ENCODE data around the gene ESPN.

The ESPN gene

DNA sequence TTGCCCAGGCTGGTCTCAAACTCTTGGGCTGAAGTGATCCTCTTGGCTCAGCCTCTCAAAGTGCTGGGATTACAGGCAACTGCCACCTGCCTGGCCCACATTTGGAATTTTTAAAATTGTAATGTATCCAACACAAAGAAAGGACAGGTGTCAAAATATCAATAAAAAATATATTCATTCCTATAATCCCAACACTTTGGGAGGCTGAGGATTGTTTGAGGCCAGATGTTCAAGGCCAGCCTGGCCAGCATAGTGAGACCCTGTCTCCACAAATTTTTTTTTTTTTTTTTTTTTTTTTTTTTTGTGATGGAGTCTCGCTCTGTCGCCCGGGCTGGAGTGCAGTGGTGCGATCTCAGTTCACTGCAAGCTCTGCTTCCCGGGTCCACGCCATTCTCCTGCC is 14.8 kb upstream of the ESPN start:
- no peaks in the 10 kb centered on the region for H3F3A ChIP-seq (ENCODE audit: low read depth)
- TF ChIP-seq, protein P1, sequence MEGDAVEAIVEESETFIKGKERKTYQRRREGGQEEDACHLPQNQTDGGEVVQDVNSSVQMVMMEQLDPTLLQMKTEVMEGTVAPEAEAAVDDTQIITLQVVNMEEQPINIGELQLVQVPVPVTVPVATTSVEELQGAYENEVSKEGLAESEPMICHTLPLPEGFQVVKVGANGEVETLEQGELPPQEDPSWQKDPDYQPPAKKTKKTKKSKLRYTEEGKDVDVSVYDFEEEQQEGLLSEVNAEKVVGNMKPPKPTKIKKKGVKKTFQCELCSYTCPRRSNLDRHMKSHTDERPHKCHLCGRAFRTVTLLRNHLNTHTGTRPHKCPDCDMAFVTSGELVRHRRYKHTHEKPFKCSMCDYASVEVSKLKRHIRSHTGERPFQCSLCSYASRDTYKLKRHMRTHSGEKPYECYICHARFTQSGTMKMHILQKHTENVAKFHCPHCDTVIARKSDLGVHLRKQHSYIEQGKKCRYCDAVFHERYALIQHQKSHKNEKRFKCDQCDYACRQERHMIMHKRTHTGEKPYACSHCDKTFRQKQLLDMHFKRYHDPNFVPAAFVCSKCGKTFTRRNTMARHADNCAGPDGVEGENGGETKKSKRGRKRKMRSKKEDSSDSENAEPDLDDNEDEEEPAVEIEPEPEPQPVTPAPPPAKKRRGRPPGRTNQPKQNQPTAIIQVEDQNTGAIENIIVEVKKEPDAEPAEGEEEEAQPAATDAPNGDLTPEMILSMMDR (conservative IDR thresholded peaks at IDR 0.05; ENCODE audit: low read length), result no peak
- no peak for TF ChIP-seq EZH2phosphoT487 (IDR thresholded peaks at IDR 0.05; ENCODE audit: borderline replicate concordance)
- no peaks in the 10 kb centered on the region for H3K79me2 ChIP-seq (ENCODE audit: insufficient read depth, low read length)
- H3K27me3 ChIP-seq (ENCODE audit: insufficient read depth, low read length, poor library complexity, severe bottlenecking), result no peaks in the 10 kb centered on the region
- no peak overlapping the region for H3K9ac ChIP-seq (ENCODE audit: low read depth, low read length, poor library complexity, severe bottlenecking)
- no peak overlapping the region for H3K4me3 ChIP-seq (ENCODE audit: low read length, poor library complexity, severe bottlenecking)
- H3K4me1 ChIP-seq (ENCODE audit: insufficient read depth, low read length, poor library complexity, severe bottlenecking), result peaks cover 4% of the 10 kb centered on the region
- no peaks in the 10 kb centered on the region for H3K9me2 ChIP-seq (replicated peaks; ENCODE audit: low read depth, low read length)
- H3K36me3 ChIP-seq (ENCODE audit: insufficient read depth, low read length), result no peaks in the 10 kb centered on the region
- no peaks in the 10 kb centered on the region for H4K20me1 ChIP-seq (ENCODE audit: insufficient read depth, low read length, poor library complexity, severe bottlenecking)
- H2AFZ ChIP-seq (ENCODE audit: low read length), result no peak overlapping the region
- no peaks in the 10 kb centered on the region for H3K9me3 ChIP-seq (ENCODE audit: insufficient read depth, low read depth, low read length)
- H3K4me2 ChIP-seq (ENCODE audit: low read depth, low read length, poor library complexity, severe bottlenecking), result no peak overlapping the region

GRCh38 chr1:6410248-6410893 is 14.2 kb upstream of the ESPN start:
- Histone ChIP-seq H3K4me3 (ENCODE audit: low read length, poor library complexity, severe bottlenecking) (no peak overlapping the region), H2AFZ (ENCODE audit: low read length) (no peak overlapping the region), H3K79me2 (ENCODE audit: insufficient read depth, low read length) (no peaks in the 10 kb centered on the region), H3K4me2 (ENCODE audit: low read depth, low read length, poor library complexity, severe bottlenecking) (no peak overlapping the region), H3F3A (ENCODE audit: low read depth) (no peaks in the 10 kb centered on the region), H4K20me1 (ENCODE audit: insufficient read depth, low read length, poor library complexity, severe bottlenecking) (no peaks in the 10 kb centered on the region), H3K9me3 (ENCODE audit: insufficient read depth, low read depth, low read length) (no peaks in the 10 kb centered on the region), H3K27me3 (ENCODE audit: insufficient read depth, low read length, poor library complexity, severe bottlenecking) (no peaks in the 10 kb centered on the region), H3K9ac (ENCODE audit: low read depth, low read length, poor library complexity, severe bottlenecking) (no peak overlapping the region), H3K4me1 (ENCODE audit: insufficient read depth, low read length, poor library complexity, severe bottlenecking) (peaks cover 4% of the 10 kb centered on the region), H3K9me2 (replicated peaks; ENCODE audit: low read depth, low read length) (no peaks in the 10 kb centered on the region), H3K36me3 (ENCODE audit: insufficient read depth, low read length) (no peaks in the 10 kb centered on the region)
- no peak for TF ChIP-seq EZH2phosphoT487 (IDR thresholded peaks at IDR 0.05; ENCODE audit: borderline replicate concordance)

DNA sequence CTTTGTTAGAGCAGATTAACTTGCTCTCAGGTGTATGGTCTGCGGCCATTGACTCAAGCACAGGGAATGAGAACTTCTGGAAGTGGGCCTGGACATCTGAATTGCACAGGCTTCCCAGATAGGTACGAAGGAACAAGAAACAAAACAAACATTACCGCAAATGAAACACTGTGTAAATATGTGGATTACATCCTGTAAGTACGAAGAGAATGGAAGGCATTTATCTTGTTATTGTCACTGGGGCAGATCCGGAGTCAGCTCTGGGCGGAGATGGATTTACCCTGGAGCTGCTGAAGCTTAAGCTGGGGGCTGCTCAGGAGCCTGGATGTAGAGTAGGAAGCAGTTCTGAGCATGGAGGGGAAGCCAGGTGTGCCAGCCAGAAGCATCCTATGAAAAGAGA is 11.7 kb upstream of the ESPN start:
- Histone ChIP-seq H3K4me2 (ENCODE audit: low read depth, low read length, poor library complexity, severe bottlenecking) (no peak overlapping the region), H3K36me3 (ENCODE audit: insufficient read depth, low read length) (no peaks in the 10 kb centered on the region), H3K9me2 (replicated peaks; ENCODE audit: low read depth, low read length) (no peaks in the 10 kb centered on the region), H3K4me3 (ENCODE audit: low read length, poor library complexity, severe bottlenecking) (no peak overlapping the region), H2AFZ (ENCODE audit: low read length) (no peak overlapping the region), H3K79me2 (ENCODE audit: insufficient read depth, low read length) (no peaks in the 10 kb centered on the region), H3F3A (ENCODE audit: low read depth) (no peaks in the 10 kb centered on the region), H3K9me3 (ENCODE audit: insufficient read depth, low read depth, low read length) (no peaks in the 10 kb centered on the region), H3K4me1 (ENCODE audit: insufficient read depth, low read length, poor library complexity, severe bottlenecking) (peaks cover 4% of the 10 kb centered on the region), H3K9ac (ENCODE audit: low read depth, low read length, poor library complexity, severe bottlenecking) (no peak overlapping the region), H3K27me3 (ENCODE audit: insufficient read depth, low read length, poor library complexity, severe bottlenecking) (no peaks in the 10 kb centered on the region), H4K20me1 (ENCODE audit: insufficient read depth, low read length, poor library complexity, severe bottlenecking) (no peaks in the 10 kb centered on the region)
- no peak for TF ChIP-seq EZH2phosphoT487 (IDR thresholded peaks at IDR 0.05; ENCODE audit: borderline replicate concordance)
- TF ChIP-seq, protein P1 (conservative IDR thresholded peaks at IDR 0.05; ENCODE audit: low read length), result no peak

- no peaks in the 10 kb centered on the region for H3K79me2 ChIP-seq (ENCODE audit: insufficient read depth, low read length)
- no peaks in the 10 kb centered on the region for H3K36me3 ChIP-seq (ENCODE audit: insufficient read depth, low read length)
- H3K4me2 ChIP-seq (ENCODE audit: low read depth, low read length, poor library complexity, severe bottlenecking), result peak overlapping the region; percentile 56
- peaks cover 4% of the 10 kb centered on the region for H3K4me1 ChIP-seq (ENCODE audit: insufficient read depth, low read length, poor library complexity, severe bottlenecking)
- no peaks in the 10 kb centered on the region for H3K9me2 ChIP-seq (replicated peaks; ENCODE audit: low read depth, low read length)
- H2AFZ ChIP-seq (ENCODE audit: low read length), result peak overlapping the region; percentile 71
- H3F3A ChIP-seq (ENCODE audit: low read depth), result no peaks in the 10 kb centered on the region
- H3K4me3 ChIP-seq (ENCODE audit: low read length, poor library complexity, severe bottlenecking), result peak overlapping the region; percentile 41
- H3K9me3 ChIP-seq (ENCODE audit: insufficient read depth, low read depth, low read length), result no peaks in the 10 kb centered on the region
- no peaks in the 10 kb centered on the region for H3K27me3 ChIP-seq (ENCODE audit: insufficient read depth, low read length, poor library complexity, severe bottlenecking)
- TF ChIP-seq, protein P1 (conservative IDR thresholded peaks at IDR 0.05; ENCODE audit: low read length), result peak; percentile 83
- no peak for TF ChIP-seq EZH2phosphoT487 (IDR thresholded peaks at IDR 0.05; ENCODE audit: borderline replicate concordance)
- H4K20me1 ChIP-seq (ENCODE audit: insufficient read depth, low read length, poor library complexity, severe bottlenecking), result no peaks in the 10 kb centered on the region
- H3K9ac ChIP-seq (ENCODE audit: low read depth, low read length, poor library complexity, severe bottlenecking), result no peak overlapping the region
Observed at GRCh38 chr1:6414443-6414844, 10.1 kb upstream of the ESPN start.

Data from Loucy (cell line).